H1 (cell line): ENCODE data around the gene CCDC89. TPM values are rescaled to one million over a fixed set of nuclear protein-coding genes. Genes with fewer than 3 reads are reported as not detected.

Source experiments
- CTCF ChIA-PET: fragments of 300-600 bp; sonication (Branson Sonifier 250); formaldehyde crosslinking; loops from one replicate; lab custom pipeline; 2021; ENCODE audit not compliant: partially characterized antibody; lab: Charles Lee
- POLR2A ChIA-PET: fragments of 300-600 bp; sonication (Branson Sonifier 250); formaldehyde crosslinking; loops from one replicate; lab custom pipeline; 2021; ENCODE audit warnings: inconsistent platforms; ENCODE audit not compliant: partially characterized antibody; lab: Charles Lee
- DNase-seq, 2 experiments: peaks; one replicate each; pipeline versions ENCODE4 v3.0.0 to v3.0.0-alpha.2; 2010 to 2022; ENCODE audit warnings: low spot score in 2 of 2, low read depth in 1 of 2, mixed read lengths in 1 of 2
- FAIRE-seq: peaks from 2 replicates; lab custom pipeline; 2011; peaks lifted over from hg19 to GRCh38; lab: Jason Lieb, UNC
- H2AFZ ChIP-seq: 2 replicates; pipeline ENCODE4 v1.8.1; 2012; ENCODE audit warnings: low read length, inconsistent platforms
- H2AK5ac ChIP-seq: 2 replicates; pipeline ENCODE4 v1.6.1; 2013; ENCODE audit warnings: low read depth, low read length
- H2BK120ac ChIP-seq: replicated peaks from 2 replicates; pipeline ENCODE3; 2013; ENCODE audit warnings: low read depth, low read length, inconsistent platforms
- H2BK12ac ChIP-seq: 2 replicates; pipeline ENCODE4 v1.6.1; 2013; ENCODE audit warnings: low read depth, low read length
- H2BK15ac ChIP-seq: 2 replicates; pipeline ENCODE4 v1.6.1; 2013; ENCODE audit warnings: low read length
- H2BK20ac ChIP-seq: 2 replicates; pipeline ENCODE4 v1.6.1; 2013; ENCODE audit warnings: low read length
- H2BK5ac ChIP-seq: 2 replicates; pipeline ENCODE4 v1.6.1; 2013; ENCODE audit warnings: low read depth, low read length
- H3K14ac ChIP-seq: 2 replicates; pipeline ENCODE4 v1.6.1; 2013; ENCODE audit warnings: inconsistent platforms; ENCODE audit not compliant: insufficient read length
- H3K18ac ChIP-seq: 2 replicates; pipeline ENCODE4 v1.6.1; 2013; ENCODE audit warnings: low read length; ENCODE audit errors: extremely low read depth
- H3K23ac ChIP-seq: 2 replicates; pipeline ENCODE4 v1.6.1; 2013; ENCODE audit warnings: inconsistent platforms; ENCODE audit not compliant: insufficient read length
- H3K23me2 ChIP-seq: 2 replicates; pipeline ENCODE4 v1.6.1; 2013; ENCODE audit warnings: low read depth, low read length
- H3K27ac ChIP-seq: 2 replicates; pipeline ENCODE4 v1.6.1; 2011; ENCODE audit warnings: low read depth, low read length, inconsistent platforms
- H3K27me3 ChIP-seq, 4 experiments: replicated peaks in 1 of 4; 1 replicate in 1 of 4; 2 replicates in 3 of 4; pipeline versions ENCODE4 v1.6.1 to v1.8.1; 2011 to 2013; ENCODE audit warnings: low read length in 3 of 4, mild to moderate bottlenecking in 3 of 4, inconsistent platforms in 2 of 4, mixed read lengths in 2 of 4, moderate library complexity in 1 of 4; ENCODE audit not compliant: control insufficient read depth in 3 of 4, insufficient read depth in 3 of 4; ENCODE audit errors: extremely low read depth in 1 of 4
- H3K36me3 ChIP-seq, 4 experiments: 2 replicates each; pipeline versions ENCODE4 v1.6.1 to v1.8.1; 2011 to 2013; ENCODE audit warnings: mild to moderate bottlenecking in 4 of 4, low read length in 3 of 4, moderate library complexity in 2 of 4, control low read depth in 1 of 4, inconsistent platforms in 1 of 4; ENCODE audit not compliant: insufficient read depth in 4 of 4, control insufficient read depth in 2 of 4
- H3K4ac ChIP-seq: replicated peaks from 2 replicates; pipeline ENCODE3; 2013; ENCODE audit warnings: low read length, low read depth, mixed read lengths, inconsistent platforms; ENCODE audit not compliant: insufficient read length
- H3K4me1 ChIP-seq, 4 experiments: replicated peaks in 1 of 4; 1 replicate in 1 of 4; 2 replicates in 3 of 4; pipeline versions ENCODE4 v1.6.1 to v1.8.1; 2011 to 2013; ENCODE audit warnings: low read length in 3 of 4, inconsistent platforms in 2 of 4, mixed read lengths in 1 of 4; ENCODE audit not compliant: insufficient read depth in 4 of 4, control insufficient read depth in 3 of 4
- H3K4me2 ChIP-seq, 2 experiments: 2 replicates each; pipeline versions ENCODE4 v1.6.1 to v1.8.1; 2011 to 2013; ENCODE audit warnings: low read depth in 2 of 2, low read length in 2 of 2, control low read depth in 1 of 2, inconsistent platforms in 1 of 2, mild to moderate bottlenecking in 1 of 2; ENCODE audit not compliant: insufficient read depth in 1 of 2
- H3K4me3 ChIP-seq, 4 experiments: fragments of 200-600, 300-600 bp in 1 of 4; sonication (generic), shearing (Covaris generic), sonication (Bioruptor Twin) in 1 of 4; 2 replicates each; pipeline versions ENCODE4 v1.5.1 to v1.8.1; 2011 to 2016; ENCODE audit warnings: low read length in 4 of 4, low read depth in 3 of 4, control low read depth in 2 of 4, inconsistent platforms in 2 of 4, mild to moderate bottlenecking in 2 of 4, mixed read lengths in 1 of 4, moderate library complexity in 1 of 4; ENCODE audit not compliant: insufficient read depth in 2 of 4; ENCODE audit errors: extremely low read depth in 1 of 4
- H3K56ac ChIP-seq: replicated peaks from 2 replicates; pipeline ENCODE3; 2013; ENCODE audit warnings: low read depth, mild to moderate bottlenecking, mixed read lengths, low read length, inconsistent platforms; ENCODE audit not compliant: insufficient read length
- H3K79me1 ChIP-seq: 2 replicates; pipeline ENCODE4 v1.6.1; 2013; ENCODE audit warnings: low read depth, low read length, control low read depth
- H3K79me2 ChIP-seq, 2 experiments: 2 replicates each; pipeline versions ENCODE4 v1.6.1 to v1.8.1; 2012 to 2013; ENCODE audit warnings: low read length in 2 of 2, mild to moderate bottlenecking in 2 of 2, inconsistent platforms in 1 of 2; ENCODE audit not compliant: insufficient read depth in 2 of 2, control insufficient read depth in 1 of 2
- H3K9ac ChIP-seq, 4 experiments: replicated peaks in 1 of 4; 1 replicate in 1 of 4; 2 replicates in 3 of 4; pipeline versions ENCODE4 v1.6.1 to v1.8.1; 2011 to 2013; ENCODE audit warnings: low read depth in 3 of 4, low read length in 3 of 4, control low read depth in 2 of 4, mild to moderate bottlenecking in 2 of 4, moderate library complexity in 2 of 4, inconsistent platforms in 1 of 4; ENCODE audit errors: extremely low read depth in 1 of 4
- H3K9me3 ChIP-seq, 2 experiments: 2 replicates each; pipeline versions ENCODE4 v1.6.1 to v1.8.1; 2012 to 2013; ENCODE audit warnings: mild to moderate bottlenecking in 2 of 2, moderate library complexity in 2 of 2, control low read depth in 1 of 2, inconsistent platforms in 1 of 2, low read depth in 1 of 2, low read length in 1 of 2, mixed read lengths in 1 of 2; ENCODE audit not compliant: insufficient read depth in 2 of 2
- H4K20me1 ChIP-seq, 2 experiments: replicated peaks in 1 of 2; 2 replicates each; pipeline versions ENCODE3 to v1.8.1; 2011 to 2013; ENCODE audit warnings: inconsistent platforms in 2 of 2, low read length in 2 of 2, mild to moderate bottlenecking in 1 of 2; ENCODE audit not compliant: insufficient read depth in 2 of 2, control insufficient read depth in 1 of 2
- H4K5ac ChIP-seq: 2 replicates; pipeline ENCODE4 v1.6.1; 2013; ENCODE audit warnings: low read length, low read depth, mixed read lengths, inconsistent platforms; ENCODE audit not compliant: insufficient read length
- H4K8ac ChIP-seq: 2 replicates; pipeline ENCODE4 v1.8.0; 2013; ENCODE audit warnings: mild to moderate bottlenecking, moderate library complexity, low read length, inconsistent platforms; ENCODE audit not compliant: insufficient read depth; ENCODE audit errors: extremely low read depth
- H4K91ac ChIP-seq: replicated peaks from 2 replicates; pipeline ENCODE3; 2013; ENCODE audit warnings: low read length, mixed read lengths, inconsistent platforms; ENCODE audit not compliant: insufficient read length
- ATF3 ChIP-seq: IDR thresholded peaks from 2 replicates; pipeline ENCODE4 v1.6.1; 2011; ENCODE audit warnings: low read depth, mild to moderate bottlenecking, low read length; ENCODE audit not compliant: insufficient read depth
- CEBPB ChIP-seq: IDR thresholded peaks from 2 replicates; pipeline ENCODE4 v1.6.1; 2012; ENCODE audit warnings: low read depth, low read length
- CHD1 ChIP-seq: IDR thresholded peaks from 2 replicates; pipeline ENCODE4 v1.6.1; 2012; ENCODE audit warnings: low read depth, low read length, improper control_type of control experiment
- CREB1 ChIP-seq: IDR thresholded peaks from 2 replicates; pipeline ENCODE4 v1.6.1; 2012; ENCODE audit warnings: inconsistent platforms
- GABPA ChIP-seq: IDR thresholded peaks from 2 replicates; pipeline ENCODE4 v1.6.1; 2011; ENCODE audit warnings: mild to moderate bottlenecking, low read length, moderate library complexity, borderline replicate concordance; ENCODE audit not compliant: insufficient read depth
- GTF2F1 ChIP-seq: IDR thresholded peaks from 2 replicates; pipeline ENCODE4 v1.6.1; 2012; ENCODE audit warnings: low read depth, low read length, improper control_type of control experiment, borderline replicate concordance
- NANOG ChIP-seq: IDR thresholded peaks from 2 replicates; pipeline ENCODE4 v1.6.1; 2011; ENCODE audit warnings: low read length, low read depth, mild to moderate bottlenecking, inconsistent platforms; ENCODE audit not compliant: insufficient read depth, poor library complexity, severe bottlenecking
- SRF ChIP-seq: IDR thresholded peaks from 2 replicates; pipeline ENCODE4 v1.6.1; 2011; ENCODE audit warnings: mild to moderate bottlenecking, low read depth, low read length, moderate library complexity
- SUZ12 ChIP-seq: fragments of 200-600 bp; sonication (generic); IDR thresholded peaks from 2 replicates; pipeline ENCODE4 v1.6.1; 2012; ENCODE audit warnings: mild to moderate bottlenecking, inconsistent platforms, low read length, moderate library complexity, mixed read lengths
- TBP ChIP-seq: IDR thresholded peaks from 2 replicates; pipeline ENCODE4 v1.6.1; 2011; ENCODE audit warnings: low read depth, low read length, improper control_type of control experiment
- WGBS, 2 experiments: shearing (Covaris generic) in 1 of 2; methylation state at CpG; one replicate each; pipeline versions ENCODE4 v1.1.6 to v1.1.7; 2013 to 2015; ENCODE audit warnings: low lambda C conversion rate in 2 of 2, mixed read lengths in 2 of 2, inconsistent platforms in 1 of 2, low coverage in 1 of 2, missing lambda C conversion rate in 1 of 2; ENCODE audit not compliant: insufficient replicate concordance in 2 of 2, insufficient coverage in 1 of 2, insufficient read length in 1 of 2; ENCODE audit errors: extremely low coverage in 1 of 2, missing lambda C conversion rate in 1 of 2; 5-methylcytosine and 5-hydroxymethylcytosine counted together
- polyA plus RNA-seq, 7 experiments: library from polyadenylated mRNA; depleted of rRNA in 3 of 7; stranded (reverse) in 5 of 7; unstranded in 2 of 7; fragments of >200 nt in 5 of 7; fragments of 200-250 nt in 2 of 7; gene quantifications; 1 replicate in 5 of 7; 2 replicates in 1 of 7; 4 replicates in 1 of 7; pipeline versions ENCODE4 v1.2.1 to v1.2.3, GENCODE V29; 2011 to 2013; ENCODE audit warnings: missing spikeins in 2 of 7, mixed read lengths in 2 of 7
- total RNA-seq: library from RNA; stranded (reverse); fragmentation: NEBNext Ultra II Directional; extraction: Animal tissue kit (Norgen Biotek cat#: 25700); gene quantifications from 2 replicates; pipeline ENCODE4 v1.2.1, GENCODE V29; 2021

The CCDC89 gene
- total and polyA plus RNA-seq, 2 of the 8 experiments (the other 6 are each of a cell fraction or from before 2014, with no cell fraction given): not detected

GRCh38 chr11:85698195-85698594, 12.2 kb upstream of the CCDC89 start:
- Histone ChIP-seq H3K4me1 (no peaks in the 10 kb centered on the region), H4K20me1 (no peaks in the 10 kb centered on the region), H3K18ac (no peak overlapping the region), H3K4me2 (no peak overlapping the region), H4K8ac (no peak overlapping the region), H3K27me3 (no peaks in the 10 kb centered on the region), H4K91ac (no peak overlapping the region), H3K23ac (no peak overlapping the region), H2BK12ac (no peak overlapping the region), H2AK5ac (no peak overlapping the region), H3K56ac (no peak overlapping the region), H3K4ac (no peak overlapping the region), H2BK120ac (no peak overlapping the region), H3K79me2 (no peaks in the 10 kb centered on the region), H2BK15ac (no peak overlapping the region), H3K23me2 (no peaks in the 10 kb centered on the region), H3K36me3 (no peaks in the 10 kb centered on the region; a peak in 1 of 8 replicates), H3K9me3 (no peaks in the 10 kb centered on the region), H3K27ac (no peak overlapping the region), H2BK5ac (no peak overlapping the region), H2BK20ac (no peak overlapping the region), H2AFZ (no peak overlapping the region), H3K9ac (no peak overlapping the region)
- CTCF ChIA-PET: interaction anchor here (0.8 to 5.1 kb wide), 5 partner anchors 9 to 127 kb away, joined by 3 to 33 read pairs (median 4); partner anchors contain the start of gene CCDC89
- WGBS, 2 experiments: 75% methylated on average over 1 of the region's 1 CpG; no CpG with 5 or more reads in 1 of the 2 experiments
- FAIRE-seq: no peak
- no peak for DNase-seq
- POLR2A ChIA-PET: no interaction called here
- TF ChIP-seq SUZ12: no peak
- no peak for TF ChIP-seq CHD1
- TF ChIP-seq NANOG: no peak
- no peak for TF ChIP-seq CEBPB
- no peak for TF ChIP-seq TBP
- TF ChIP-seq CREB1: no peak
- TF ChIP-seq ATF3: no peak
- no peak for TF ChIP-seq SRF
- TF ChIP-seq GTF2F1: no peak
- no peak for TF ChIP-seq GABPA
- TF ChIP-seq, all 59 proteins: peak for 0
- Histone ChIP-seq H3K4me3 (no peak overlapping the region), H4K5ac (no peak overlapping the region), H3K79me1 (no peaks in the 10 kb centered on the region), H3K14ac (no peak overlapping the region)
